T-helper 2 cell treated with Interferon-gamma antibody and Interleukin-4, amounts not matched to agents 100 ng/mL and 5 ng/mL, for 36 hours (primary cell): ENCODE results near the gene REX1BD. TPM values are rescaled to one million over a fixed set of nuclear protein-coding genes. Genes with fewer than 3 reads are reported as not detected.
"Not testable (repeated sequence)": the region's sequence is repeated elsewhere in the genome, so short reads cannot be mapped to it uniquely, and the experiment has no call there.

Experiments
- intact Hi-C: fragments of 100-400 bp; cut with micrococcal nuclease; formaldehyde crosslinking; loops from one replicate; pipeline ENCODE4 v1.15.1; 2023
- total RNA-seq: library from RNA; stranded (reverse); gene quantifications from 2 replicates; pipeline ENCODE4 v1.2.3, GENCODE V29; 2022

REX1BD gene
- total RNA-seq, result 93.8 and 96.1 TPM in 2 replicates

DNA sequence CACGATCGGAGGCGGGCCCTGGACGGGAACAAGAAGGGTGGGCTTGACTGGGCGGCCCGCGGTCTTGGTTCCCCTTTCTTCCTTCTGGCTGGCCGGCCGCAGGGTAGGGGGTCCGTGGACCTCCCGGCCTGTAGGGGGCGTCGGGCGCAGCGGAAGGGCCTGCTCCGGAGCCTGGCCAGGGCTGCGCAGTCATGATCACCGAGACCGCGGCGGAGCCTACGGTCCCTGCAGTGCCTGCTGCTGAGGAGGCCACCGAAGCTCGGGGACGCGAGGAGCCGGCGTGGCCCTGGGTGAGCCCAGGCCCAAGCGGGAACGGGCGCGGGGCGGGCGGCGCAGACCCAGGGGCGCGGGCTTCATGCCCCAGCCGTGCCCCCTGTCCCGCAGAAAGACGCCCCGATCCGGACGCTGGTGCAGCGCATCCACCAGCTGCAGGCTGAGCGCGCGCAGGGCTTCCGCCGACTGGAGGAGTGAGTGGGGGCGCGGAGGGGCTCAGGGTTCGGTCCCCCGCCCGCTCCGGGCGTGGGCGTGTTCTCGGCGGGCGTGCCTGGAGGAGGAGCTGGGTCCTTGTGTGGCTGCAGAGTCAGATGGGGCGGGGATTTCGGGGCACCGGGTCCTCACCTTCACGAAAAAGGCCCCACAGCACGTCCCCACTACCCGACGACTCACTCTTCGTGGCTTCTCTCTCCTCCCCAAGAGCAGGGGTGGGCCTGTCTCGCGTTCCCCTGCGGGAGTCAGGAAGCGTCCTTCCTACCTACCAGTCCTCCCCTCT lies at the start of gene REX1BD:
Gene REX1BD (plus strand): TSS at position 188 of the 769 bp plus-strand sequence. CDS start 4 bp downstream, at position 192.
- intact Hi-C loops, result loop anchor here (1.0 to 5.0 kb wide), 5 partner anchors 17 to 121 kb away; partner anchors contain the start of genes ELL, FKBP8, KLHL26 and UBA52

DNA sequence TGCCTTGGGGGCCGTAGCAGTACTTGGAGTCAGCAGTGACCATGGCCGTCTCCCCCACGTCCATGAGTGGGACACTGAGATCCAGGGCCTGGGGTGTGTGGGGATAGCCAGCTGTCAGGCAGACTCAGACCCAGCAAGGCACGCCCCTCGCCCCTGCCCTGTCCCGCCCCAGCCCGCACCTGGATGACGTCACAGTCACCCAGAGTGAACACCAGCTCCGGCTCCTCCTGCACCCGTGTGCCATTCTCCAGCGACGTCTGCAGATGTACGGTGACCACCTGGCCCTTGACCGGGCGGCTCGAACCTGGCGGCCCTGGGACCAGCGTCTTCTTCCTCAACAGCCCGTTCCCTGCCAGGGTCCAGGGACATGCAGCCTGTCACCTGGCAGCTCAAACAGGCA lies 49.2 kb upstream of the REX1BD start:
- intact Hi-C loops, result no loop called here

DNA sequence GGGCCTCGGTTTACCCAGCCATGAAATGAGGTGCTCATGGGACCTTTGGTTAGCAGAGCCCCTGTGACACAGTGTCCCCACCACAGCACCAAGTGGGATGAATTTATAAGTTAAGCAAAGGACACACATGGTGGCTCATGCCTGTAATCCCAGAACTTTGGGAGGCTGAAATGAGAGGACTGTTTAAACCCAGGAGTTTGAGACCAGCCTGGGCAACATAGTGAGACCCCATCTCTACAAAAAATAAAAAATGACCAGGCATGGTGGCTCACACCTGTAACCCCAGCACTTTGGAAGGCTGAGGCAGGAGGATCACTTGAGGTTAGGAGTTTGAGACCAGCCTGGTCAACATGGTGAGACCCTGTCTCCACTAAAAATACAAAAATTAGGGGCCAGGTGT lies 48.4 kb upstream of the REX1BD start:
- intact Hi-C loops, result not testable (repeated sequence)

DNA sequence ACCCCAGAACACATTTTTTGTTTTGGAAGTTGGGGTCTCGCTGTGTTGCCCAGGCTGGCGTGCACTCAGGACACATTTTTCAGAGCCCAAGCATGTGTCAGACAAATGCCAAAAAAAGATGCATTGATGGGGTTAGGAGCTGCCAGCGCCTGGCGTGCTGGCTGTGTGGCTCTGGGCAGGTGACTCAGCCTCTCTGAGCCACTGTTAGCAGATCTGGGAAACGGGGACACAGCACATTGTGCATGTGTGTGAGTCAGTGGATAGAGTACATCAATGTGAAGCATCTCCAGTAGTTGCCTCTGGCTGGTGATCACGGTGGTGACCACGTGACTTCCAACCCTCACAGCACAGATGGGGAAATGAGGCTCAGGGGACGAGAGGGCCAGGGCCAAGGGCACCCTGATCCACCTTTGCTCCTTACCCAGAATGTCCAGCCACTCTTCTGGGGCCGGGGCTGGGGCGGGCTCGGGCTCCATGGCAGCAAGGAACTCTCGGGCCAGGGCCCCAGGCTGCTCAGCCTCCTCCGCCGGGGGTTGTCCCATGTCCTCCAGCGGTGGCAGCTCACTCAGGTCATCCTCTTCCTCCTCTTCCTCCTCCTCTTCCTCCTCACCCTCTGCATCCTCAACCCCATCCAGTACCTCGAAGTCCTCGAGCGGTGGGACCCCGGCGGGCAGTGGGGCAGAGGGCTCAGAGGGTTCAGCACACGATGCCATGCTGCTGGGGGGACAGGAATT lies 47.2 kb upstream of the REX1BD start:
- intact Hi-C loops, result no loop called here

DNA sequence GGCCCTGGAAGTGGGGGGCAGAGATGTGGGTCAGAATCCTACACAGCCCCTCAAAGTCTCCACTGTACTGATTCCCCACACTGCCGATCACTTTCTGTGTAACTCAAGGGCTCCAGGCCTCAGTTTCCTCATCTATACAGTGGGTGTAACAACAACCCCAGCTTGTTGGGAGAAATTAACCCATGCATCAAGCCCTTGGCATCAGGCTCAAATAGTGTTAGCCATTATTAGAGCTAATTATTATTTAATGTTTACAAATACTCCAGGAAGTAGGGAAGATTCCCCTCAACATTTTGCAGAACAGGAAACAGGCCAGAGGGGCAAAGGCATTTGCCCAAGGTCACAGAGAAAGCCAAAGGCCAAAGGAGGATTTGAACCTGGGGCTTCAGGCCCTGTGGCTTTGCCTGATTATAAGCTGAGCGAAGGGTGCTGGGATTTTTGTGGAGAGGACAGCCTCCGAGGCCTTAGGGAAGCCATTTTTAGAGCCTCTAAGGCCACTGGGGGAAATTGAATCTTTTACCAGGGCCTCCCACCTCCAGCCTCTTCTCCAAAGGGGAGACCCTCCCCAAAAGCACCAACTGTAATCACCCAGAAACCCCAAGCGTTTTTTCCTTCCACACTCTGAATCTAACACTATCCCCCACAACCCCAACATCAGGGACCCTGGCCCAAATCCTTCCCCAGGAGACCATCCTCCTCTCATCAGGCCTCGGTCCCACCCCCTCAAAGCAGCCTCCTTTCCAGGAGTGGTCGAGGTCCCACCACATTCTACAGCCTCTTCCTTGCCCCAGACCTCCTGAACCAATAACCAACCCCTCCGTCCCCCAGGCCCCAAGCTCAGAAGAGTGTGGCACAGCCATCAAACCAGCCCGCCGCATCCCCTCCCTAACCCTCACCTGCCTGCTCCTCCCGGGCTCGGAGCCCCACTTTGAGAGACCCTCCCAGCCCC lies 46.3 kb upstream of the REX1BD start:
- intact Hi-C loops, result no loop called here

DNA sequence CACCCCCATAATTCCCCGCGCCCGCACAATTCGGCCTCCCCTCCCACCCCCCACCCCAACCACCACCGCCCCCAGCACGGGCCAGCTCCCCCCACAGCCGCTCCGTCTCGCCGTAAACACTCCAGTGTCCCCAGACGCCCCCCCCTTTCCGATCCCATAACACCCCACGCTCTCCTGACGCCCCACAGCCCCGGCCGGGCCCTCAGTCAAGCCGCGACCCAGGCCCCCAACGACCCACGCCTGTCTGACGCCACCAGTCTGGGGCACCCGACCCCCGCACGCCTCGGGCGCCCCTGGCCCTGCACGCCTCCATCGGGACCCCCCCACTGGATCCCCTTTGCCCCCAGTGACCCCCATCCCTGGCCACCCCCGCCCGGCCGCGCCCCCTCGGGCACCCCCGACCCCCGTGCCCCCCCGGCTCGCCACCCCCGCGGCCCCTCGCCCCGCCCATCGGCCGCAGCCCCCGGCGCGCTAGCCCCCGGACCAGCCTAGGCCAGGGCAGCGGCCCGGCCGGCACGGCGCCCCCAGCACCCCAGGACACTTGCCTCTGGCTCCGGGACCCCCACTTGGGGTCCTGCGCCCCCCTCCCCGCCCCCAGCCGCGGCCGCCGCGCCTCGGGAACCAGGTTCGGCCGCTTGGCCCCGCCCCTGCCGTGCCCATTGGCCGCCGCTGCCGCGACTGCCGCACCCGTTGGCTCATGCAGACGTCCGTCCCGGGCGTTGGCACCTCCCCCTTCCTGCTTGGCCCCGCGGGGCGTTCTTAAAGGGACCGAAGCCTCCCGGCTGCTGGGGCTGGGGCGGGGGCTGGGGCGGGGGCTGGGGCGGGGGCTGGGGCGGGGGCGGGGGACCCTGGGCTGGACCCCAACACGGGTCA lies 45.4 kb upstream of the REX1BD start, which contains the start of gene FKBP8:
Gene FKBP8 (minus strand): TSS at position 633 of the 873 bp plus-strand sequence. CDS start 1,603 bp downstream, outside the sequence.
- intact Hi-C loops, result loop anchor here (1.0 kb wide), 2 partner anchors 21 to 46 kb away; partner anchors contain the start of gene ELL

DNA sequence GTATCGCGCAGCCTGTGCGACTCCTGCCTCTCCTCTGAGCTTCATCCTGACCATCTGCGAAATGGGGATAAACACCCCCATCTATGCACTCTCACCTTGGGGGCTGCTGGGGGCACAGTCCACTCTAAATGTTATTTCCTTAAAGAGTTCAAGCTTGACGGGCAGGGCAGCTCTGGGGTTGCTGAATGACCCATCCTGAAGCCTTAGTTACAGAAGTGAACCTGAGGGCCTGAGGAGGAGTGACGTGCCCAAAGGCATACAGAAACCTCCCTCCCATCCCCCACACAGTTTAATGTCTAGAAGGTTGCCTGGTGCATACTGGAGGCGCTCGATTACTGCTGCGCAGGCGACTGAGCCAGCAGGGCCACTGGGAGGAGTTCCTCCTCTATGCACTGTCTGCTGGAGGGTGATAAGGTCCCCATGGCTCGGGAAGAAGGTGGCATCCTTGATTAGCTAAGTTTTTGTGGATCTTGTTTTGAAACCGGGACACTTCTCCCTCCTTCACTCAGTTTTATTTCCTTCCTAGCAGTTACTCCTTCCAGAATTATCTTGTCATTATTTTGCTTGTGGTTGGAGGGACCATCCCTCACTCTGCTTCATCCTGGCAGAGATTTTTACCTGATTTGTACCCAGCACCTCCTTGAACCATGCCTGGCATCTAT lies 44.7 kb upstream of the REX1BD start:
- intact Hi-C loops, result loop anchor here (1.0 to 2.0 kb wide), 5 partner anchors 13 to 221 kb away; partner anchors contain the start of genes ELL, KXD1, LSM4 and UBA52

DNA sequence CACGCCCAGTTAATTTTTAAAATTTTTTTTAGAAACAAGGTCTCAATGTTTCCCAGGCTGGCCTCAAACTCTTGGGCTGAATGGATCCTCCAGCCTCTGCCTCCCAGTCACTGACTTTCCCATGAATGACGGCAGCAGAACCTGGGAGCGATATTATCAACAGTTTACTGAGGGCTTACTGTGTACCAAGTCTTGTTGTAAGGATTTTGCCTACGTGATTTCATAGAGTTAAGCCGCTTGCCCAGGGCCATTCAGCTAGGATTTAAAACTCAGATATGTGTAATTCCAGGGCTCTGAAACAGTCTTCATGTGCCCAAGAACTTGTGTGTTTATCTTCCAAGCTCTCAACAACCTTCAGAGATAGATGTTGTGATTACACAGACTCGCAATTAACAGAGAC lies 37.0 kb upstream of the REX1BD start:
- intact Hi-C loops, result no loop called here

DNA sequence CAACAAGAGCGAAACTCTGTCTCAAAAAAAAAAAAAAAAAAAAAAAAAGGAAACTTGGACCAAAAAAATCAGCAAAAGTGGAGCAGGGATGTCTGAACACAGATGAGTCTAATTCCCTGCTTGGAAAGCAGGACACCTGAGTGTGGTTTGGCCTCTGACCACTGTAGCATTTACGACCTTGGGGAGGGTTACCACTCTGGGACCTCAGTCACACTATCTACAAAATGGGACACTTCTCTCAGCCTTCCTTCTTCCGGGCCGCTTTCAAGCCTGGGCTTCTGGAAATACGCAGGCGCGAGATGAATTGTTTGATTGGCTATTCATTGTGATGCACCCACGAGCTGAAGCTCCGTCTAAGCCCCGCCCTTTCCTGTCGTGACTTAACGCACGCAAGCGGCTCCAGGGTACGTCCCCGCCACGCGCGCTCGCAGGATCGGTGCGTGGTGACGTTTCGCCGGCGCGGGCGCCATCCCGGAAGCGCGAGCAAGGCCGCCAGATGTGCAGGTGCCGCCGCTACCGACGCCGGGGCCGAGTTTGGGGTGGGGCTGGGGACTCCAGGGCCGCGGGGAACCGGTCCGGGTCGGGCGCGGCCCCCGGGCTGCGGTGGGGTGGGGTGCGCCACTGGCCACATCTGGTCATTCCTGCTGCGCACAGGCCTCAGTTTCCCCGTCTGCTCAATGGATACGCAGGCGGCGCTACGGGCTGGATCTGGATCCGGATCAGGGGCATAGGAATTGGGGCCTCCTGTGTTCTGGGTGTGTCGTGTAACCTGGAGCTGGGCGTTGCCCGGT lies 31.0 kb upstream of the REX1BD start, which contains the start of gene KXD1:
Gene KXD1 (plus strand): TSS at position 460 of the 791 bp plus-strand sequence. CDS start 4,187 bp downstream, outside the sequence.
- intact Hi-C loops, result loop anchor here (1.0 kb wide), 3 partner anchors 13 to 35 kb away; partner anchors contain the start of genes ELL and UBA52

DNA sequence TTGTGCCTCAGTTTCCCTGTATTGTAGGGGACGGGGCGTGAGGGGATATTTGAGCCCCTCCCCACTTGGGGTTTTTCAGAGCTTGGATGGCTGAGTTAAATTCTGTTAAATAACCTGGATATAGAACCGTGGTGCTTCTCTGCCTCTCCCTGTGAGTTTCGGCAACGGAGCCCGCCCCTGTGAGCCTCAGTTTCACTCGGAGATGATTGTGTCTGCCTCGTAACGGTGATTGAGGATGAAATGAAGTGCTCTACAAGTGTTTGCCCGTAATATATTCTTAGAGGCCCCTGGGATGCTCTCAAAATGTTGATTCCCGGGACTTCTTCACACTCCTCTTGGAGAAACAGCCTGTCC lies 30.4 kb upstream of the REX1BD start:
- intact Hi-C loops, result no loop called here

DNA sequence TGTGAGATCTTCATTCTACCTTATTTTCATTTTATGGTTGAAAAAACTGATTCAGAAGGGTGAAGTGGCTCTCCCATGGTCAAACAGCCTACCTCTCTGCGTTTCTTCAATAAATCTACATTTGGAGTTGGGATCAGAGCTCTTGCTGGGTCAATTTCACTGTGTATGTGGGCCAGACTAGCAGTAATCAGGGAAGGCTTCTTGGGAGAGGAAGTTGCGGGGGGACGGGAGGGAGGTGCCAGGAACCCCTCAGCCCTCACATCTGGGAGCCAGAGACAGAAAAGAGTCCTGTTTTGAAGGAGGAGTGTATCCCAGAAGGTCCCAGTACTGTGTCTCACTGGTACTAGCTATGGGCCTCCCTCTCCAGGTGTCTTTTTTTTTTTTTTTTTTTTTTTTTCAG lies 30.0 kb upstream of the REX1BD start:
- intact Hi-C loops, result no loop called here

DNA sequence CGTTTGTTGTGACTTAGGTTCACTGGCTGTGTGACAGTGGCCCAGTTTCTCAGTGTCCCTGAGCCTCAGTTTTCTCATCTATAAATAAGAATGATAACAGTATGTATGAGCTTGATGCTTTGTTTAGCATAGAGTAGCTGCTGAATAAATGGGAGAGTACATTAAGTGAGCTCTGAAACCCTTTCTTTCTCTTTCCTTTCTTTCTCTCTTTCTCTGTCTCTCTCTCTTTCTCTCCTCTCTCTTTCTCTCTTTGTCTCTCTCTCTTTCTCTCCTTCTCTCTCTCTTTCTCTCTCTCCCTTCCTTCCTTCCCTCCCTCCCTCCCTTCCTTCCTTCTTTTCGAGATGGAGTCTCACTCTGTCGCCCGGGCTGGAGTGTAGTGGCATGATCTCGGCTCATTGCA lies 28.9 kb upstream of the REX1BD start:
- intact Hi-C loops, result no loop called here

DNA sequence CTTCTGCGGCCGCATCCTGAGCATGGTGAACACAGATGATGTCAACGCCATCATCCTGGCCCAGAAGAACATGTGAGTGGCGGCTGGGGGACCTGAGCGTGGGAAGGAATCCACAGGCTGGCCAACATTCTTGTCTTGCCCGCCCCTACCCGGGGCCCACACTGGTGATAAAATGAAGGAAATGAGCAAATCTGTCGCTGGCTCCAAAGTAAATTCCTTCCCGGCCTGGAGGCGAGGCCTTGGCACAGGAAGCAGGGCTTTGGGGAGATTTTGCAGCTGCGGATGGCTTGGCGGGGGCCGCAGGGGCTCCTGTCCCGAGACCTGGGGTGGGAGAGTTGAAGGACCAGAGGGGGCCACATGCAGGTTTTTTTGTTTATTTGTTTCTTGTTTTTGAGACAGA lies 26.5 kb upstream of the REX1BD start:
- intact Hi-C loops, result no loop called here

DNA sequence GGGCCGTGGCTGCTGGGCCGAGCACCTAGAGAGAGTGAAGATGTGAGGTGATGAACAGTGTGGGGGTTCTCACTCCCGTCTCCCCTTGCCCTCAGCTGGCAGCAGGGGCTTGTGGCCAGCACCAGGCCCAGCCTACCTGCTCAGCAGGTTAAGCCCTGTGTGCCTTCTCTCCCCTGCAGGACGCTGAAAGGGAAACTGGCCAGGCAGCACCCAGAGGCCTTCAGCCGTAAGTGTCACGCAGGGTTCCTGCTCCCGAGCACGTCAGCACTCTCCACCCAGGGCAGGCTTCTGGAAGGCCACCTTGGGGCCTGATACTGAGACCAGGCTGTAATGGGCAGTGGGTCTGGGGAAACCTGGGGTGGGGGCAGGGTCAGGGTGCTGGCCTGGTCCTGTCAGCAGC lies 21.6 kb upstream of the REX1BD start:
- intact Hi-C loops, result no loop called here

DNA sequence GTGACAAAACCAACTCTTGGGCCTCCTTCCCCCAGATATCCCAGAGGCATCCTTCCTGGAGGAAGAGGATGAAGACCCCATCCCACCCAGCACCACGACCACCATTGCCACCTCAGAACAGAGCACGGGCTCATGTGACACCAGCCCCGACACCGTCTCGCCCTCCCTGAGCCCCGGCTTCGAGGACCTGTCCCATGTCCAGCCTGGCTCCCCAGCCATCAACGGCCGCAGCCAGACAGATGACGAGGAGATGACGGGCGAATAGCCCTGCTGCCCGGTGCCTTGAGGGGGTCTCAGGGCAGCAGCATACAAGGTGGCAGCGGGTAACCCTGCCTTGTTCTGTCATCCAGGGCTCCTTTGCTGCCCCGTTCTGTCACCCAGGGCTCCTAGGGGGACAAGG lies 20.2 kb upstream of the REX1BD start:
- intact Hi-C loops, result no loop called here

DNA sequence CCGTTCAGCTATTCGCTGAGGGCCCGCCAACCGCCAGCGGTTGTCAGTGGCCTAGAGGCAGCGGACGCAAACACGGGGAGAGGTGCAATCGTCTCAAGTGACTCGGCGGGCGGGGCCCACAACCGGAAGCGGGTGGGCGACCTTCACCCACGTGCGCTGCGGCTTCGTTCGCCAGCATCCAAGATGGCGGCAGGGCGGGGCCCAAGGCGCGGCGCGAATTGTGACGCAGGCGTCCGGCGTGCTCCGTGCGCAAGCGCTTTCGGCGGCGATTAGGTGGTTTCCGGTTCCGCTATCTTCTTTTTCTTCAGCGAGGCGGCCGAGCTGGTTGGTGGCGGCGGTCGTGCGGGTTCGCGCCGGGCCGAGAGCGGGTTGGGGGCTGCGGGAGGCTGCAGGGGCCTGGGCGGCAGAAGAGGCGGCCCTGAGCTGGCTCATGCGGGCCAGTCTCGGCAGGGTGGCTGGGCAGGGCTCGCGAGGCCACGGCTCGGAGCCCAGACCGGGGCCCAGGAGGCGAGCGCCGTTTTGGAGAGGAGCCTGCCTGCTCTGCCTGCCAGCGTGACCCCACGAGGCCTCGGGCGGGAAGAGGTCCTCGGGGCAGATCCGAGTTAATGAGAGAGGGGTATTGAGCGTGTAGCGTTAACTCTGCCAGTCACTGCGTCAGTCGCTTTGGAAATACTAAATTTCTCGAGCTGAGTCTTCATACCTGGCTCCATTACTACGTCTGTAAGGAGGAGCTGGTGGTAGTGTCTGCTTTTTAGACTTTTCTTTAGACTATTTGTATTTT lies 16.8 kb upstream of the REX1BD start, which contains the start of gene UBA52:
Gene UBA52 (plus strand): TSS at position 294 of the 781 bp plus-strand sequence. CDS start 1,444 bp downstream, outside the sequence.
- intact Hi-C loops, result loop anchor here (1.0 kb wide), 6 partner anchors 14 to 348 kb away; partner anchors contain the start of genes COPE, DDX49, ELL and KXD1

DNA sequence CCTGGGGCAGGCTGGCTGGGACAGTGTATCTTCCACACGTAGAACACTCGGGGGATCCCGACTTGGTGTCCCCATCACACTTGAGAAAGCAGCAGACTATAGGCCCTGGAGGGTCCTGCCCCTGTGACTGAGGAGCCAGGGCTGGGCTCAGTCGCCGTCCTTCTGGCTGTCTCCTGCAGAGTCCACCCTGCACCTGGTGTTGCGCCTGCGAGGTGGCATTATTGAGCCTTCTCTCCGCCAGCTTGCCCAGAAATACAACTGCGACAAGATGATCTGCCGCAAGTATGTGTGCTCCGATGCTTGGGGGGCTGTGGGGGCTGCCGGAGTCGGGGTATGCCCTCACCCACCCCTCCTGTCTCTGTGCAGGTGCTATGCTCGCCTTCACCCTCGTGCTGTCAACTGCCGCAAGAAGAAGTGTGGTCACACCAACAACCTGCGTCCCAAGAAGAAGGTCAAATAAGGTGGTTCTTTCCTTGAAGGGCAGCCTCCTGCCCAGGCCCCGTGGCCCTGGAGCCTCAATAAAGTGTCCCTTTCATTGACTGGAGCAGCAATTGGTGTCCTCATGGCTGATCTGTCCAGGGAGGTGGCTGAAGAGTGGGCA lies 13.8 kb upstream of the REX1BD start:
- intact Hi-C loops, result no loop called here
